Testis (tissue), 3 donors: ENCODE measurements around the gene SLC17A3. TPM values are rescaled to one million over a fixed set of nuclear protein-coding genes. Genes with fewer than 3 reads are reported as not detected.

Experiments
- DNase-seq: peaks from one replicate; pipeline ENCODE4 v3.0.0-alpha.2; 2019
- H3K27ac ChIP-seq, 2 donors: fragments of 200-600 bp; sonication (generic); one replicate each; pipeline ENCODE4 v1.5.1; 2019
- H3K27me3 ChIP-seq: fragments of 200-600 bp; sonication (generic); one replicate; pipeline ENCODE4 v1.5.1; 2019
- H3K36me3 ChIP-seq: fragments of 200-600 bp; sonication (generic); one replicate; pipeline ENCODE4 v1.5.1; 2017; ENCODE audit warnings: low read depth; ENCODE audit errors: missing control alignments
- H3K4me1 ChIP-seq: fragments of 200-600 bp; sonication (generic); one replicate; pipeline ENCODE4 v1.5.1; 2019
- H3K4me3 ChIP-seq, 2 donors: fragments of 200-600 bp; sonication (generic); one replicate each; pipeline ENCODE4 v1.5.1; 2017 to 2019
- H3K9me3 ChIP-seq: fragments of 200-600 bp; sonication (generic); one replicate; pipeline ENCODE4 v1.5.1; 2017
- CTCF ChIP-seq, 3 experiments: fragments of 450-650 bp in 2 of 3; fragments of 200-600 bp in 1 of 3; sonication (generic) in 1 of 3; IDR thresholded peaks; one replicate each; pipeline ENCODE4 v1.5.1; 2016 to 2019; ENCODE audit warnings: antibody characterized with exemption in 3 of 3, mild to moderate bottlenecking in 2 of 3, moderate library complexity in 1 of 3
- POLR2A ChIP-seq: fragments of 450-650 bp; IDR thresholded peaks from one replicate; pipeline ENCODE4 v1.6.1; 2017; ENCODE audit warnings: antibody characterized with exemption, mild to moderate bottlenecking, moderate library complexity
- WGBS, 2 donors: methylation state at CpG; one replicate each; pipeline ENCODE4 v1.1.5; 2018; 5-methylcytosine and 5-hydroxymethylcytosine counted together
- intact Hi-C: fragments of 100-400 bp; cut with DNase I; formaldehyde crosslinking; loops from one replicate; pipeline ENCODE4 v1.15.1; 2023; ENCODE audit warnings: low total_unique reads
- polyA plus RNA-seq: library from polyadenylated mRNA; stranded (reverse); fragments of 350-450 nt; fragmentation: Illumina TruSeq; extraction: RNeasy Lipid Tissue Mini Kit (QIAGEN cat#74804); gene quantifications from one replicate; pipeline ENCODE4 v1.2.3, GENCODE V29; 2014; ENCODE audit warnings: low read depth, low replicate concordance; ENCODE audit not compliant: insufficient read depth
- total RNA-seq, 2 donors: library from RNA; depleted of rRNA; stranded (reverse); fragments of >200 nt; gene quantifications; one replicate each; pipeline ENCODE4 v1.2.3, GENCODE V29; 2016

Gene SLC17A3
- total and polyA plus RNA-seq, 3 donors from 2014 or later: 0.61 to 0.68 TPM; not detected in 1

- H3K4me3 ChIP-seq: no peak overlapping the region
- TF ChIP-seq CTCF (IDR thresholded peaks at IDR 0.05): no peak
- no peak for TF ChIP-seq POLR2A
- no peaks in the 10 kb centered on the region for H3K4me1 ChIP-seq
- H3K27ac ChIP-seq: no peak overlapping the region
- 87 to 93% methylated on average over 4 of the region's 4 CpGs for WGBS, 2 donors
- no peaks in the 10 kb centered on the region for H3K9me3 ChIP-seq
- H3K36me3 ChIP-seq: no peaks in the 10 kb centered on the region
- no peak for DNase-seq
- intact Hi-C loops: no loop called here
- no peaks in the 10 kb centered on the region for H3K27me3 ChIP-seq
Observed at GRCh38 chr6:25903467-25904099, 29.5 kb upstream of the SLC17A3 start.

DNA sequence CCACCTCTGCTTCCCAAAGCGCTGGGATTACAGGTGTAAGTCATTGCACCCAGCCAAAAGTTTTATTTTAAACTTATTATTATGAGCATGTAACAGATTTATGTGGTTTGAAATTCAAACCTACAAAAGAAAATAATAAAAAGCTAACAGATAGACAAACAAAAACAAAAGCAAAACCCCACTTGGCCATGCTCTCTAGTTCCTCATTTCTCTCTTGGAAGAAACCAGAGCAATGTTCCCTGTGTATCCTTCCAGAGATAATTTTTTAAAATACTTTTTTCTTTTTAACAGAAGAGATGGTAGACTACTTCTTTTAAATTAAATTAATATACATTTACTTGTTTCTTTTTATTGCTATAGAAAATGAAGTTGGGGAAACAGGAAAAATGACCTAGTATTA lies 28.0 kb upstream of the SLC17A3 start:
- no peaks in the 10 kb centered on the region for H3K9me3 ChIP-seq
- 92 to 97% methylated on average over 1 of the region's 1 CpG for WGBS, 2 donors

GRCh38 chr6:25900843-25901242 lies 26.8 kb upstream of the SLC17A3 start:
- no peak overlapping the region for H3K27ac ChIP-seq
- no peaks in the 10 kb centered on the region for H3K27me3 ChIP-seq
- no peaks in the 10 kb centered on the region for H3K36me3 ChIP-seq
- H3K4me3 ChIP-seq: no peak overlapping the region
- H3K4me1 ChIP-seq: no peaks in the 10 kb centered on the region
- H3K9me3 ChIP-seq: no peaks in the 10 kb centered on the region
- intact Hi-C loops: no loop called here
- WGBS, 2 donors: 37 to 95% methylated on average over 1 of the region's 1 CpG
- no peak for TF ChIP-seq POLR2A
- no peak for TF ChIP-seq CTCF (IDR thresholded peaks at IDR 0.05)
- no peak for DNase-seq

More for the DNA sequence above, 28.0 kb upstream of the SLC17A3 start:
- no peak for TF ChIP-seq CTCF (IDR thresholded peaks at IDR 0.05)
- no peak for TF ChIP-seq POLR2A
- intact Hi-C loops: no loop called here
- no peak for DNase-seq
- Histone ChIP-seq H3K4me1 (no peaks in the 10 kb centered on the region), H3K27ac (no peak overlapping the region), H3K27me3 (no peaks in the 10 kb centered on the region), H3K36me3 (no peaks in the 10 kb centered on the region), H3K4me3 (no peak overlapping the region)

DNA sequence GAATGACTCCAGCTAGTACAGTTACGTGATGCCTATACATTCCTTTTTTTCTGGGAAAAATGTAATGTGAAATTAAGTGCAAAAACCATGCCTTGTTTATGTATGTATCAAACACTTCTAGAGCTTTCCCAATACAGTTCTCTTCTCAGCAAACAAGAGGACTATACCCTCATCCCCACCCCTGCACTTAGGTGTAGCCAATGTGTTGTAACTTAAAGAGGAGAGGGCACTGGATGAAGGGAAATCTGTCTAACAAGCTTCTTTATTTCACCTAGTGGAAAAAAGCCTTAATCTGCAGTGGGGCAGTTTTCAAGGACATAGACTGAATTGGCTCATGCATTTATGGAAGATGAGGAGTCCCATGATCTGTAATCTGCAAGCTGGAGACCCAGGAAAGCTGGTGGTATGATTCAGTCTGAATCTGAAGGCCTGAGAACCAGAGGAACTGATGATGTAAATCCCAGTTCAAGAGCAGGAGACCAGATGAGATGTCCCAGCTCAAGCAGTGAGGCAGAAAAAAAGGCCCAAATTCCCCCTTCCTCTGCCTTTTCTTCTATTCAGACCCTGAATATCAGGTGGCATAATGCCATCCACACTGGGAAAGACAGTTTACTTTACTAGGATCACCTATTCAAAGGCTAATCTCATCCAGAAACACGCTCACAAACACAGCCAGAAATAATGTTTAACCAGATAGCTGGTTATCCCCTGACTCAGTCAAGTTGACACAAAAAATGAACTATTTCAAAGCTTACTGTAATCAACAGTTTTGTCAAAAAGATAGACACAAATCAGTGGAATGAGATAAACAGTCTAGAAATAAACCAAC lies 25.8 kb upstream of the SLC17A3 start:
- Histone ChIP-seq H3K36me3 (no peaks in the 10 kb centered on the region), H3K4me3 (no peak overlapping the region), H3K4me1 (no peaks in the 10 kb centered on the region), H3K27me3 (no peaks in the 10 kb centered on the region), H3K9me3 (no peaks in the 10 kb centered on the region), H3K27ac (no peak overlapping the region)
- 76 to 79% methylated on average over 2 of the region's 2 CpGs for WGBS, 2 donors
- intact Hi-C loops: no loop called here
- DNase-seq: no peak
- no peak for TF ChIP-seq POLR2A
- TF ChIP-seq CTCF (IDR thresholded peaks at IDR 0.05): no peak
